ENCODE data around the gene MAPK7.

MAPK7 gene

DNA sequence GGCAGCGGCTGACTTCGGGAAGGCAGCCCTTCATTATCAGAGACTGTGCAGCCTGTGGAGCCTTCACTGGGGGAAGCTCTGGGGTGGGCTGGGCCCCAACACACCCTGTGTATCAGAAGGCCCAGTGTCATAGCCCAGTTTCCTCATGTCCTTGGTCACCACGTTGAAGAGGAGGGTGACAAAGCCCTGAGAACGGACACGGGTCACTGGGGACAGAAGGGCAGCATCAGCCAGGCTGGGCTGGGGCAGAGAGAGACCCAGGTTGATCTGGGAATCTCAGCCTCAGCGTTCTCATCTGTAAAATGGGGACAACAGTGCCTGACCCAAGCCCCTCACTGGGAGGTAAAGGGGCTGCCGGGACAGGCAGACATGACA lies 35.1 kb upstream of the MAPK7 start:
- H3K27ac ChIP-seq (ENCODE audit: insufficient read depth, low read length, poor library complexity, severe bottlenecking): no peak overlapping the region
- no peaks in the 10 kb centered on the region for H3K4me1 ChIP-seq (ENCODE audit: control insufficient read depth, insufficient read depth, low read length, poor library complexity, severe bottlenecking)
- DNase-seq: no peak
- no peak overlapping the region for H3K4me3 ChIP-seq (ENCODE audit: insufficient read depth, low read depth, low read length, poor library complexity, severe bottlenecking)
- no peaks in the 10 kb centered on the region for H3K27me3 ChIP-seq (replicated peaks; ENCODE audit: control insufficient read depth, insufficient read depth, low read length, poor library complexity, severe bottlenecking)
- H3K9me3 ChIP-seq (ENCODE audit: control insufficient read depth, low read length): no peaks in the 10 kb centered on the region
- H3K36me3 ChIP-seq (ENCODE audit: control insufficient read depth, insufficient read depth, low read length): no peaks in the 10 kb centered on the region

GRCh38 chr17:19343671-19344151 lies 34.6 kb upstream of the MAPK7 start:
- DNase-seq: no peak
- Histone ChIP-seq H3K4me1 (ENCODE audit: control insufficient read depth, insufficient read depth, low read length, poor library complexity, severe bottlenecking) (no peaks in the 10 kb centered on the region), H3K9me3 (ENCODE audit: control insufficient read depth, low read length) (no peaks in the 10 kb centered on the region), H3K27me3 (replicated peaks; ENCODE audit: control insufficient read depth, insufficient read depth, low read length, poor library complexity, severe bottlenecking) (no peaks in the 10 kb centered on the region), H3K36me3 (ENCODE audit: control insufficient read depth, insufficient read depth, low read length) (no peaks in the 10 kb centered on the region), H3K4me3 (ENCODE audit: insufficient read depth, low read depth, low read length, poor library complexity, severe bottlenecking) (no peak overlapping the region), H3K27ac (ENCODE audit: insufficient read depth, low read length, poor library complexity, severe bottlenecking) (no peak overlapping the region)

DNA sequence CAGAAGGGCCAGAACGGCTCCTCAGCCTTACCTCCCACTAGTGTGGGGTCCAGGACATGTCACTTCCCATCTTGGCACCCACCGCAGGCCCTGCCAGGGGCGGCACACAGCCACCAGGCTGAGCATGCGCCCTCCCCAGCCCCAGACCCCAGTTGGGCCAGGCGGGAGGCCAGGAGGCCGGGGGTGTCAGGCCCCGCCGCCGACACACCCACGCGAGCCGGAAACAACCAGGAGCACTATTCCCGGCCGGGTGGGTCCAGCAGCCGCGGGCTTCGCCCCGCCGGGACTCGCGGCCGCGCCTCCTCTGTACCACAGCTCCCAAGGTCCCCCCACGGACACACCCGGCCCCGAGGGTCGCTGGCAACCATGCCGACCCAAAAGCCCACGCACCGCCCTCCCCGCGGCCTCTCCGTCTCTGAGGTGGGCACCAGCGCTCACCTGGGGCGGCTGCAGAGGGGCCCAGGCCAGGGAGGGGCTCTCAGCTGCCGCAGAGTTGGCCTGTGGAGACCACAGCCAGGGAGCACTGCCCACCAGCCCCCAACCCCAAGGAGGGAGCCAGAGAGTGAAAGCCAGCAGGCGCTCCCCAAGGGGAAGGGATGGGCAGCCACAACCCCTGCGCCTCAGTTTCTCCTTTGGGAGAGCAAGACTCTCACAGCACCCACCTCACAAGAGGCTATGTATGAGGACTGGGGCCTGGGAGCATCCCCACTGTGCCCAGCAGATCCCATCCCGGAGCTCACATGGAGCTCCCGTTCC lies 33.8 kb upstream of the MAPK7 start:
- no peak for DNase-seq
- Histone ChIP-seq H3K4me1 (ENCODE audit: control insufficient read depth, insufficient read depth, low read length, poor library complexity, severe bottlenecking) (no peaks in the 10 kb centered on the region), H3K27ac (ENCODE audit: insufficient read depth, low read length, poor library complexity, severe bottlenecking) (no peak overlapping the region), H3K4me3 (ENCODE audit: insufficient read depth, low read depth, low read length, poor library complexity, severe bottlenecking) (no peak overlapping the region), H3K27me3 (replicated peaks; ENCODE audit: control insufficient read depth, insufficient read depth, low read length, poor library complexity, severe bottlenecking) (no peaks in the 10 kb centered on the region), H3K9me3 (ENCODE audit: control insufficient read depth, low read length) (no peaks in the 10 kb centered on the region), H3K36me3 (ENCODE audit: control insufficient read depth, insufficient read depth, low read length) (no peaks in the 10 kb centered on the region)

DNA sequence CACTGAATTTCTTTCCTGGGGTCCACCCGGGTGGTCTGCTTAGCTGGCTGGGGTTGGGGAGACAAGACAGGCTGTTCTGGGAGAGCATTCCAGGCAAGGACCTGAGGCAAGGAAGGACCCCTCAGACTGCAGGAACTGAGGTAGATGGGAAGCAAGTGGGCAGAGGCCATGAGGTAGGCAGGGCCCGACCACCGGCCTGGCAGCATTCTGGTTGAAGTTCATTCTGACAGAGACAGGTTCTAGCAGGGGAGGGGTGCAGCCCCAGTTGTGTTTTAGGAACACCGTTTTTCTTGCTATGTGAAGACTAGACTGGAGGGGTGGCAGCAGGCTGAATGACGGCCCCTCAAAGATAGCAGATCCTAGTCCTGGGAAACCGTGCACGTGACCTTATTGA lies 33.2 kb upstream of the MAPK7 start:
- no peak for DNase-seq
- Histone ChIP-seq H3K9me3 (ENCODE audit: control insufficient read depth, low read length) (no peaks in the 10 kb centered on the region), H3K4me1 (ENCODE audit: control insufficient read depth, insufficient read depth, low read length, poor library complexity, severe bottlenecking) (no peaks in the 10 kb centered on the region), H3K4me3 (ENCODE audit: insufficient read depth, low read depth, low read length, poor library complexity, severe bottlenecking) (no peak overlapping the region), H3K36me3 (ENCODE audit: control insufficient read depth, insufficient read depth, low read length) (no peaks in the 10 kb centered on the region), H3K27me3 (replicated peaks; ENCODE audit: control insufficient read depth, insufficient read depth, low read length, poor library complexity, severe bottlenecking) (no peaks in the 10 kb centered on the region), H3K27ac (ENCODE audit: insufficient read depth, low read length, poor library complexity, severe bottlenecking) (no peak overlapping the region)

GRCh38 chr17:19345486-19346350 lies 32.6 kb upstream of the MAPK7 start:
- H3K27ac ChIP-seq (ENCODE audit: insufficient read depth, low read length, poor library complexity, severe bottlenecking): no peak overlapping the region
- H3K27me3 ChIP-seq (replicated peaks; ENCODE audit: control insufficient read depth, insufficient read depth, low read length, poor library complexity, severe bottlenecking): no peaks in the 10 kb centered on the region
- no peaks in the 10 kb centered on the region for H3K36me3 ChIP-seq (ENCODE audit: control insufficient read depth, insufficient read depth, low read length)
- no peak for DNase-seq
- H3K9me3 ChIP-seq (ENCODE audit: control insufficient read depth, low read length): no peaks in the 10 kb centered on the region
- H3K4me1 ChIP-seq (ENCODE audit: control insufficient read depth, insufficient read depth, low read length, poor library complexity, severe bottlenecking): no peaks in the 10 kb centered on the region
- H3K4me3 ChIP-seq (ENCODE audit: insufficient read depth, low read depth, low read length, poor library complexity, severe bottlenecking): no peak overlapping the region

- DNase-seq: no peak
- Histone ChIP-seq H3K4me3 (ENCODE audit: insufficient read depth, low read depth, low read length, poor library complexity, severe bottlenecking) (no peak overlapping the region), H3K36me3 (ENCODE audit: control insufficient read depth, insufficient read depth, low read length) (no peaks in the 10 kb centered on the region)
These were observed 31.7 kb upstream of the MAPK7 start for GRCh38 chr17:19346351-19347255.

GRCh38 chr17:19347323-19348080 lies 30.8 kb upstream of the MAPK7 start:
- DNase-seq: no peak
- H3K36me3 ChIP-seq (ENCODE audit: control insufficient read depth, insufficient read depth, low read length): no peaks in the 10 kb centered on the region
- no peak overlapping the region for H3K27ac ChIP-seq (ENCODE audit: insufficient read depth, low read length, poor library complexity, severe bottlenecking)
- no peaks in the 10 kb centered on the region for H3K27me3 ChIP-seq (replicated peaks; ENCODE audit: control insufficient read depth, insufficient read depth, low read length, poor library complexity, severe bottlenecking)
- H3K9me3 ChIP-seq (ENCODE audit: control insufficient read depth, low read length): no peaks in the 10 kb centered on the region
- no peak overlapping the region for H3K4me3 ChIP-seq (ENCODE audit: insufficient read depth, low read depth, low read length, poor library complexity, severe bottlenecking)
- H3K4me1 ChIP-seq (ENCODE audit: control insufficient read depth, insufficient read depth, low read length, poor library complexity, severe bottlenecking): no peaks in the 10 kb centered on the region

More at GRCh38 chr17:19346351-19347255, 31.7 kb upstream of the MAPK7 start:
- no peaks in the 10 kb centered on the region for H3K9me3 ChIP-seq (ENCODE audit: control insufficient read depth, low read length)
- no peaks in the 10 kb centered on the region for H3K27me3 ChIP-seq (replicated peaks; ENCODE audit: control insufficient read depth, insufficient read depth, low read length, poor library complexity, severe bottlenecking)
- no peaks in the 10 kb centered on the region for H3K4me1 ChIP-seq (ENCODE audit: control insufficient read depth, insufficient read depth, low read length, poor library complexity, severe bottlenecking)
- H3K27ac ChIP-seq (ENCODE audit: insufficient read depth, low read length, poor library complexity, severe bottlenecking): no peak overlapping the region

DNA sequence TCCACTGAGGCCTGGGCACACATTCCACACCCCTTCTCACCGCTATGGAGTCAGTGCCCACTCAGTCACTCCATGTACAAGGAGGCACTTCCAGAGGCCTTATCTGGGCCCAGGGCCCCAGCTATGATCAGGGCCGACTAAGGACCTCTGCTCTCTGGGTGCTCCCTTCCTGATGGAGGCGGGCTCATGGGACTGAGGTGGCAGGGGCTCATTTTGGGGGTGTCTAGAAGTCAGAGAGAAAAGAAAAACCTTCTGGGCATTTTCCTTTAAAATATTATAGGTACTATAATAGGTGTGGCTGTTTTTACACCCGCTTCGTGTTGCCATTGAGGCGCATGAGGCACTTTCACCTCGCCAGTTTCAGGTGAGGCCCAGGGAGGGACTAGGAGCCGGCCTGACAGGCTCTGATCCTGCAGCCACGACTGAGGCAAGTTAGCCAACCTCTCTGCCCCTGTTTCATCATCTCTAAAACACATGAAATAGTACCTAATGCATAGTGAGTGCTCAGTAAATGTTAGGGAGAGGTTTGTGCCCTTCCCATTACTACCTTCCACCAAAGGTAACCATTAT lies 30.1 kb upstream of the MAPK7 start:
- DNase-seq: no peak
- no peaks in the 10 kb centered on the region for H3K4me1 ChIP-seq (ENCODE audit: control insufficient read depth, insufficient read depth, low read length, poor library complexity, severe bottlenecking)
- H3K9me3 ChIP-seq (ENCODE audit: control insufficient read depth, low read length): no peaks in the 10 kb centered on the region
- no peaks in the 10 kb centered on the region for H3K27me3 ChIP-seq (replicated peaks; ENCODE audit: control insufficient read depth, insufficient read depth, low read length, poor library complexity, severe bottlenecking)
- H3K4me3 ChIP-seq (ENCODE audit: insufficient read depth, low read depth, low read length, poor library complexity, severe bottlenecking): no peak overlapping the region
- no peak overlapping the region for H3K27ac ChIP-seq (ENCODE audit: insufficient read depth, low read length, poor library complexity, severe bottlenecking)
- no peaks in the 10 kb centered on the region for H3K36me3 ChIP-seq (ENCODE audit: control insufficient read depth, insufficient read depth, low read length)

- Histone ChIP-seq H3K4me1 (ENCODE audit: control insufficient read depth, insufficient read depth, low read length, poor library complexity, severe bottlenecking) (no peaks in the 10 kb centered on the region), H3K9me3 (ENCODE audit: control insufficient read depth, low read length) (no peaks in the 10 kb centered on the region), H3K27me3 (replicated peaks; ENCODE audit: control insufficient read depth, insufficient read depth, low read length, poor library complexity, severe bottlenecking) (no peaks in the 10 kb centered on the region), H3K36me3 (ENCODE audit: control insufficient read depth, insufficient read depth, low read length) (no peaks in the 10 kb centered on the region), H3K4me3 (ENCODE audit: insufficient read depth, low read depth, low read length, poor library complexity, severe bottlenecking) (no peak overlapping the region), H3K27ac (ENCODE audit: insufficient read depth, low read length, poor library complexity, severe bottlenecking) (no peak overlapping the region)
- no peak for DNase-seq
These were observed 29.5 kb upstream of the MAPK7 start for GRCh38 chr17:19348806-19349205.

All from effector memory CD4-positive, alpha-beta T cell (primary cell).